BJ (cell line): Measurements from ENCODE around the gene CCNT2. TPM values are rescaled to one million over a fixed set of nuclear protein-coding genes. Genes with fewer than 3 reads are reported as not detected.
"Not testable (repeated sequence)": the region's sequence is repeated elsewhere in the genome, so short reads cannot be mapped to it uniquely, and the experiment has no call there.

Experiments used
- CTCF ChIA-PET: fragments of 350-600 bp; formaldehyde crosslinking; extraction: SDS; loops from one replicate; lab custom pipeline; 2021; ENCODE audit warnings: antibody characterized with exemption, inconsistent platforms; lab: Yijun Ruan, JAX
- POLR2A ChIA-PET: fragments of 300-600 bp; sonication (Branson Sonifier 250); formaldehyde crosslinking; extraction: SDS; loops from one replicate; lab custom pipeline; 2021; ENCODE audit warnings: antibody characterized with exemption; lab: Charles Lee
- DNase-seq: peaks from one replicate; pipeline ENCODE4 v3.0.0-alpha.2; 2011; ENCODE audit warnings: low read depth
- H3K27me3 ChIP-seq: 2 replicates; pipeline ENCODE4 v1.6.0; 2011; ENCODE audit warnings: low read length; ENCODE audit not compliant: control insufficient read depth, insufficient read depth
- H3K36me3 ChIP-seq: 2 replicates; pipeline ENCODE4 v1.5.1; 2011; ENCODE audit warnings: low read length; ENCODE audit not compliant: control insufficient read depth, insufficient read depth
- H3K4me3 ChIP-seq: 2 replicates; pipeline ENCODE4 v1.5.1; 2011; ENCODE audit warnings: low read depth, mild to moderate bottlenecking, control low read depth, low read length
- CTCF ChIP-seq: IDR thresholded peaks from 2 replicates; pipeline ENCODE4 v1.5.1; 2011; ENCODE audit warnings: low read depth, mild to moderate bottlenecking, control low read depth, inconsistent platforms, low read length, moderate library complexity; ENCODE audit not compliant: insufficient read depth
- polyA plus RNA-seq: library from polyadenylated mRNA; depleted of rRNA; stranded (reverse); fragments of >200 nt; gene quantifications from 2 replicates; pipeline ENCODE4 v1.2.3, GENCODE V29; 2011

The CCNT2 gene
- polyA plus RNA-seq, 1 experiment = 9.1 TPM

DNA sequence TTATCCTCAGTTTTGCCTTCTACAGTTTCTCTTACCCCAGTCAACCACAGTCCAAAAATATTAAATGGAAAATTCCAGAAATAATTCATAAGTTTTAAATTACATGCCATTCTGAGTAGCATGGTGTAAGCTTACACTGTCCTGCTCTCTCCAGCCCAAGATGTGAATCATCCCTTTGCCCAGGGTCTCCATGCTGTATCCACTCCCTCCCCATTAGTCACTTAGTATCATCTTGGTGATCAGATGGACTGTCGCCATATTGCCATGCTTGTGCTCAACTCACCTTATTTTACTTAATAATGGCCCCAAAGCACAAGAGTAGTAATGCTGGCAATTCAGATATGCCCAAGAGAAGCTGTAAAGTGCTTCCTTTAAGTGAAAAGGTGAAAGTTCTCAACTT is 18.5 kb upstream of the CCNT2 start:
- ChIA-PET CTCF (interaction anchor here (1.2 kb wide), 1 partner anchor 440 kb away, joined by 5 read pairs; no protein-coding TSS in a partner anchor), POLR2A (no interaction called here)
- Histone ChIP-seq H3K27me3 (no peaks in the 10 kb centered on the region), H3K4me3 (no peak overlapping the region), H3K36me3 (no peaks in the 10 kb centered on the region)
- no peak for DNase-seq
- no peak for TF ChIP-seq CTCF

GRCh38 chr2:134903701-134904100 is 14.9 kb upstream of the CCNT2 start:
- H3K4me3 ChIP-seq, H3K27me3 ChIP-seq, POLR2A ChIA-PET, DNase-seq, H3K36me3 ChIP-seq: not testable (repeated sequence)
- CTCF ChIA-PET = interaction anchor here (0.8 kb wide), 1 partner anchor 12 kb away, joined by 3 read pairs; no protein-coding TSS in a partner anchor

- H3K4me3 ChIP-seq = no peak overlapping the region
- ChIA-PET POLR2A (no interaction called here), CTCF (no interaction called here)
- TF ChIP-seq CTCF = no peak
- no peaks in the 10 kb centered on the region for H3K27me3 ChIP-seq
- no peak for DNase-seq
- H3K36me3 ChIP-seq = no peaks in the 10 kb centered on the region
These were observed 13.5 kb upstream of the CCNT2 start for GRCh38 chr2:134905168-134905567.

DNA sequence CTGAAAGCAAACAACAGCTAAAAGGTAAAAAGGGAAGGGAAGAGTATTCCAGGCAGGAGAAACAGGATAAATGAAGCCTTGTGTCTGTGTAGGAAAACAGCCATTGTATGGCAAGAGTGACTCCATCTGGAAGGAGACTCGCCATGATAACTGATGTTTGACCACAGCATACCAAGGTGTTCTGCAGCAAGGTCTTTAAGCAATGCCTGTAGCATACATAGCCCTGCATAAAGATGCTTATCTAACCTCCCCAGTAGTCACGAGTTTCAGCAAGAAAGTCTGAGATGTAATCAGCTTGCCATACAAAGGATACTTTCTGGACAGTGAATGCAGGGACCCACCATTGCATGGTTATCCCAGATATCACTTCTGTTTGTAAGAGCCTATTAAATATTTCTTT is 11.9 kb upstream of the CCNT2 start:
- TF ChIP-seq CTCF = no peak
- Histone ChIP-seq H3K36me3 (no peaks in the 10 kb centered on the region), H3K27me3 (no peaks in the 10 kb centered on the region), H3K4me3 (no peak overlapping the region)
- ChIA-PET POLR2A (no interaction called here), CTCF (no interaction called here)
- DNase-seq = no peak

DNA sequence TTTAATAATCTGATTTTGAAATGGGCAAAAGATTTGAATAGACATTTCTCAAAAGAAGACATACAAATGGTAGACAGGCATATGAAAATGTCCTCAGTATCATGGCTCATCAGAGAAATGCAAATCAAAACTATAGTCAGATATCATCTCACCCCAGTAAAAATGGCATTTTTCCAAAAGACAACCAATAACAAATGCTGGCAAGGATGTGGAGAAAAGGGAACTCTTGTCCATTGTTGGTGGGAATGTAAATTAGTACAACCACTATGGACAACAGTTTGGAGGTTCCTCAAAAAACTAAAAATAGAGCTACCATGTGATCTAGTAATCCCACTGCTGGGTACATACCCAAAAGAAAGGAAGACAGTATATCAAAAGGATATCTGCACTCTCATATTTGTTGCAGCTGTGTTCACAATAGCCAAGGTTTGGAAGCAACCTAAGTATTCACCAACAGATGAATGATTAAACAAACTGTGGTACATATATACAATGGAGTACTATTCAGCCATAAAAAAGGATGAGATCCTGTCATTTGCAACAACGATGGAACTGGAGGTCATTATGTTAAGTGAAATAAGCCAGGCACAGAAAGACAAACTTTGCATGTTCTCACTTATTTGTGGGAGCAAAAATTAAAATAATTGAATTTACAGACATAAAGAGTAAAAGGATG is 11.0 kb upstream of the CCNT2 start:
- POLR2A ChIA-PET, H3K4me3 ChIP-seq, CTCF ChIA-PET, H3K36me3 ChIP-seq, H3K27me3 ChIP-seq, DNase-seq: not testable (repeated sequence)

GRCh38 chr2:134910763-134911399 is 7.7 kb upstream of the CCNT2 start:
- ChIA-PET CTCF (no interaction called here), POLR2A (no interaction called here)
- no peaks in the 10 kb centered on the region for H3K27me3 ChIP-seq
- no peak overlapping the region for H3K4me3 ChIP-seq
- no peak for TF ChIP-seq CTCF
- no peak for DNase-seq
- no peaks in the 10 kb centered on the region for H3K36me3 ChIP-seq
